GM19099 (cell line): ENCODE data around the gene ATP6V0E2.

Source experiments
- POLR2A ChIP-seq: IDR thresholded peaks from 3 replicates; pipeline ENCODE4 v1.6.1; 2011; ENCODE audit warnings: low read depth; ENCODE audit not compliant: insufficient read length; ENCODE audit errors: extremely low read depth

The ATP6V0E2 gene

DNA sequence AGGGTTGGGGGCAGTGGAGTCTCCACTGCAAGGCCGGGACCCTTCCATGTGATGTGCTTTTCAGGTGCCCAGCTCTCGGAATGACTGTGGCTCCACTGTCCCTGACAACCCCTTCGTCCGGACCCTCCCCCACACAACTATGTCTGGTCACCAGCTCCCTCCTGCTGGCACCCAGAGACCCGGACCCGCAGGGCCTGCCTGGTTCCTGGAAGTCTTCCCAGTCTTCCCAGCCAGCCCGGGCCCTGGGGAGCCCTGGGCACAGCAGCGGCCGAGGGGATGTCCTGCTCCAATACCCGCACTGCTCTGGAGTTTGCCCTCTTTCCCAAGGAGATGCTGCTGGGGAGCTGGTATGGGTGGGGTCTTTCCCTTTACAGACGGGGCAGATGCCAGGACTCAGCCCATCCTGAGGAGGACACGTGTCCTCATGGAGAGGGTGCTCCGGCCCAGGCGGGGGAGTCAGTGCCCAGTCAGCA, 5.5 kb downstream of the ATP6V0E2 start:
- TF ChIP-seq POLR2A, result no peak

DNA sequence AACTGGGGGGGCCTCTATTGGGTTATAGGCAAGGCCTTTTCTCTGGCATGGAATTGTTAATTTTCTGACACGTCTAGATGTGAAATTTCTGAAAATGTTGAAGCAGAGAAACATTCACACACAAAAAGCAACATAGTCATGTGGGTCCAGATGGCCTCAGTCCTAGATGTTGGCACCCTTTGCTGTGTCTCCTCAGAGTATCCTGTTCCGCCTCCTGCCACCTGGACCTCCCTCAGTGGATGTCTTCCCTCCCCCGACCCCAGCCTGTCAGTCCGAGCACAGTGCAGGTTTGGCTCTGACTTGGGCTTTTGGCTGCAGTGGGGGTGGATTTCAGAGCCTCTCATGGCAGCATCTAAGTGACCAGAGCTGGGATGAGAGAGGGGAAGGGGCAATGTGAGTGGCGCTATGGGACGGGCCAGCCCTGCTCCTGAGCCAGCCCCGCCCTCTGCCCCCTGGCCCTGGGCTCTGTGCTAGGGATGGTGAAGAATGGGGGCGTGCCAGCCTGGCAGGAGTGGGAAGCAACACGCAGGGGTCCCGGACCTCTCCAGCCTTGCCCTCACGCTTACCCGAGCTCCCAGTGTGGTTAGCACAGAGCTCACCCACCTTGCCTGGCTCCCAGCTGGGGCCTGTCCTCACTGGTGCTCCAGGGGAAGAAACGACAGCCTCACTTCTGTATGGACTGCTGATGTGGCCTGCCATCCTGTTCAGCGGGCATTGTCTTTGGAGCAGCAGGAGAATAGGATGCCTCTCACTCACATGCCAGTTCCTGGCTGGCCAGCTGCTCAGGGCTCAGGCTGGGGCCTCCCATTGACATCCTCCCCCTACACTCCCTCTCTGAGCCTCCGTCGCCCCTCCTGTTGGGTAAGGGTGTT, 6.2 kb downstream of the ATP6V0E2 start:
- no peak for TF ChIP-seq POLR2A

DNA sequence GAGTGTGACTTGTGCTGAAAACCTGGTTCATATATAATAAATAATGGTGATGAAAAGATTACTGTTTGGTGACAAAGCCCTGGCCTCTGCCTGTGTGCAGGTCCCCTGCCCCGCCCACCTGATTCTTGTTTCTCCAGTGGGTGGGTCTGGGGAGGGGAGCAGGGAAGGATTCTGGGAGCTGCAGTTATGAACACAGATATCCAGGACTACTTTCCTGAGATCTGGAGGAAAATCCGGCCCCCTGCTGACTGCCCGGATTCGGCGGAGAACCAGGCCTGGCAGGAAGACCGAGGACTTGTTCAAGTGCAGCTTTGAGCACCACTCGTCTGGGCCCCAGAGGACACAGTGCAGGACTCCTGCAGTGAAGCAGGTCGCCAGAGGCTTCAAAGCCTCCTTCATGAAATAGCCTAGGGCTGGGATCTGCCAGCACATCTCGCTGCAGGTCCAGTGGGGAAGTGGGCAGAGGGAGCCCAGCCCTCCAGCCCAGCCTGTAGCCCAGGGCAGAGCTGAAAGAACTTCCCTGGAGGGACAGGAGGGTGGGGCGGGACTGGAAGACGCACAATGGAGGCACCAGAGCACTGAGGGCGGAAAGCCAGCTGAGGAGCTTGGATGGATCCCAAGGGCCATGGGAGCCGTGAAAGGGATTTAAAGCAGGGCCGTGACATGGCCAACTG, 7.0 kb downstream of the ATP6V0E2 start:
- no peak for TF ChIP-seq POLR2A

DNA sequence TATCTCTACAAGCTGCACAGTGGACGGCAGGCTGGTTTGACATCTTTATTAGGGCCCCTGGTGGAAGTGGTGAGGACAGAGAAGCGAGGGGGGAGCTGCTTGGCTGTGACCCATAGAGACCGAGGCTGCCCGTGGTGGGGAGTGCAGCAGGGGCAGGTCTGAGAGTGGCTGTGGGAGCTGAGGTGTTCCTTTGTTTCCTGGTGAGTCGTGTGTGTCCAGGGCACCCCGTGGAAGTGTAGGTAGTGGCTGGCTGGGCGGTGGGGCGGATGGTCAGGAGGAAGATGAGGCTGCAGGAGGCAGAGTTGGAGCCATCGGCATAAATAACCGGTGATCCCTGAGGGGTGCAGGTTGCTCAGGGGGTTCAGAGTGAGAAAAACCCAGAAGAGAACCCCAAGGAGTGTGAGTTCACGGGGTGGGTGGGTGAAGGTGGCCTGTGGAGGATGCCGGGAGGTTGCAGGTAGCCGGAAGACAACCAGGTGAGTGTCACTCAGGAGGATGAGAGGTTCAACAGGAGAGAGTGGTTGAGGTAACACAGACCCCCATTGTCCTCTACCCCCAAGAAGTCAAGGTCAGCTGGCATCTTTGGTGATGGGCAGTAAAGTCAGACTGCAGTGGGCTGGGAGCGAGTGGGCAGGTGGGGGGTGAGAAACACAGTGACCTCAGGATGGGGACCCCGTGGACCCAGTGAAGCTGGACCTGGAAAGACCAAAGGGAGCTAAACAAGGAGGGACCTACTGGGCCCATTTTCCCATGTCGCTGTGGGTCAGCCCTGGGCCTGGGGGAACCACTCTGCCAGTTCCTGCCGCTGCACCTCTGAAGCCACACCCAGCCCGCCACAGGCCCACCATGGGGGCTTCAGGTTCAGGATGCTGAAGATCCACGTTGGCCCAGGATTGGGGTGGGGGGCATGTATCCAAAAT, 7.8 kb downstream of the ATP6V0E2 start:
- TF ChIP-seq POLR2A, result no peak

DNA sequence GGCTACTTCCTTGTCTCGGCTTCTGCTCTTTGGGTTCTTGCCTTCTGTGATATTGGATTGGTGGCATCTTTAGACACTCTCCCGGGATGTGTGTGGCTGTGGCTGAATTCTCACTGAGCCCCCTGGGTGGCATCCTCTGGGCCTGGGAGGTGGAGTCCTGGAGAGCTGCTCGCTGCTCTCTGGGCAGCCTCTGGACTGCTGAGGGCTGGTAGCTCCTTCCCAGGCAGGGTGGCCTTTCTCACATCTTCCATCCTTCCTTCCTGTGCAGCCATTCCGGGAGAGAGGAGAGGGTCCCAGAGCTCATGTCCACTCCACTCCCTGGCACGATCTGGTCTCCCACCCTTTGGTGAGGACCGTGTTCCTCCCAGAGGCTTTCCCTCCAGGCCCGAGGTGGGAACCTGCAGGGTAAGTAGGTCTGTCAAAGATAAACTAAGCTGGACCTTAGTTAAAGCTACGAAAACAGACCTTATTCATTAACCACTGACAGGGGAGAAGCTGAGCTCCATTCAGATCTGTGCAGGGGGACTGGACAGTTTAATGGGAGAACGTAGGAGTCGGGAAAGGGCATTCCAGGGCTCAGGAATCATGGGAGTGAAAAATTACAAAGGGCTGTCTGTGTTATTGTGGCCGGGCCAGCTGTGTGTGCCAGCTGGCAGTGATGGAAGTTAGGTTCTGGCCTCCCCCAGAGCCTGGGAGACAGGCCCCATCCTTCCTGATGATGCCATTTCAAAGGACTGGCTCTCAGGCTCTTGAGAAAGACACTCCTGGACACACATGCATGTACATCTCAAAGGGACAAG, 8.7 kb downstream of the ATP6V0E2 start:
- no peak for TF ChIP-seq POLR2A

DNA sequence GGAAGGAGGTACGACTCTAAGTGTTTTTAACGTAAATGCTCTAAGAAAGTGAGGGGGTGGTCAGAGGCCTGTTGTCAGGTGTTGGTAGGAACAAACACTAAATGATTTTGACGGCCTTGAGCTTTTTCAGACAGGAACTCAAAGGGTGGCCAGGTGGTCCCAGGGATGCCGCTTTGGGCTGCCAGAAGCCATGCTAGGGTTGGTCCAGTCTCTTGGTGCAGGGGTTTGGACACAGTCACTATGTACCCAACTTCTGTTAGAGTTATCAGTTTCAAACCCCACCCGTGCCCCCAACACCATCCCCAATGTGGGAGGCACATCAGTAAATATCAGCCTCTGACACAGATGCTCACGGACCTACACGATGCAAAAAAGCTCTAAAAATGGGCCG, 9.3 kb downstream of the ATP6V0E2 start:
- no peak for TF ChIP-seq POLR2A

DNA sequence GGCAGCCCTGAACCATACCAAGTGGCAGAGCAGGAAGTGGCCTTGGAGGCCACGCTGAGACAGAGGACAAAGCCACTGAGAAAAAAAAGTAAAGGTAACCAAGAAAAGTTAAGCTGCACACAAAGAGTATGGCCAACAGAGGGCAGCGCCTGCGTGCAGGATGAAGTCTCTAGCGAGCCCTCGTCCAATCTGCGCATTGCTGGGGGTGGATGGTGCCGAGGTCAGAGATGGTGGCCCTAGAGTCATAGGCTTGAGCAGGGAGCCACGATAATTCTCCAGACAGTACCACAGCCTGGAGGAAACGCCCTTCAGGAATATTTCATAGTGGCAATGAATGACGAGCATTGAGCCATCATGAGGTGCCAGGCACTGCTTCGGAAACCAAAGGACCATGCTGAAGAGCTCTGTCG, 9.7 kb downstream of the ATP6V0E2 start:
- no peak for TF ChIP-seq POLR2A

DNA sequence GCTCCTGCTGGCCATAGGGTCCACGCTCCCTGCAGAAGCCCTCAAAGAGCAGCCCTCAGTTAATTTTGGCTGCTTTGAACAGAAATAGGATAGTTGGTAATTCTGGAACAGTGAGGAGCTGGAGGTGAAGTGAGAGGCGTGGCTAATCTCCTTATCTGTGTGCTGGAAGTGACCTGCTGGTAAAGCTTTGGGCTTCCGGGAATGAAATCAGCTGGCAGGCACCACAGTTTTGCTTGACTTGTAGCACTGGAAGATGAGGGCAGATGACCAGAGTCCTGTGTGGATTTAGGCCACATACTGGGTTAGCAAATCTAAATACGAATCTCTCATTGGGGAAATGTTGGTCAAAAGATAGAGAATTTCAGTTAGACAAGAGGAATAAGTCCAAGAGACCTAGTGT, 10.2 kb downstream of the ATP6V0E2 start:
- no peak for TF ChIP-seq POLR2A

DNA sequence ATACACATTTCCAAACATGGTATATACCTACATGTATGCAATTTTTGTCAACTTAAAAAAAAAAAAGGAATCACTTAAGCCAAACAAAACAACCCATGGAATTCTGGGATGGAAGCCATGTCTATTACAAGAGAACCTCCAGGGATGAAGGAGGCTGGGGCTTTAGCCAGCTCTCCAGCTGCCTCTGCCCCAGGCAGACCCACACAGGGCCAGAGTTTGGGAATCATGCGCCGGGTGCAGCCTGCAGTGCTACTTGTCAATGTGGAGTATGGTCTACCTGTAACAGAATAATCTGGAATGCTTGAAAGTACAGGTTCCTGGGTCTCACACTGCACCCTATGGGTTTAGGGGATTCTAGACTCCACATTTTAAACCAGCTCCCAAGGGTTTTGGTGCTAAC, 10.8 kb downstream of the ATP6V0E2 start:
- TF ChIP-seq POLR2A, result no peak

DNA sequence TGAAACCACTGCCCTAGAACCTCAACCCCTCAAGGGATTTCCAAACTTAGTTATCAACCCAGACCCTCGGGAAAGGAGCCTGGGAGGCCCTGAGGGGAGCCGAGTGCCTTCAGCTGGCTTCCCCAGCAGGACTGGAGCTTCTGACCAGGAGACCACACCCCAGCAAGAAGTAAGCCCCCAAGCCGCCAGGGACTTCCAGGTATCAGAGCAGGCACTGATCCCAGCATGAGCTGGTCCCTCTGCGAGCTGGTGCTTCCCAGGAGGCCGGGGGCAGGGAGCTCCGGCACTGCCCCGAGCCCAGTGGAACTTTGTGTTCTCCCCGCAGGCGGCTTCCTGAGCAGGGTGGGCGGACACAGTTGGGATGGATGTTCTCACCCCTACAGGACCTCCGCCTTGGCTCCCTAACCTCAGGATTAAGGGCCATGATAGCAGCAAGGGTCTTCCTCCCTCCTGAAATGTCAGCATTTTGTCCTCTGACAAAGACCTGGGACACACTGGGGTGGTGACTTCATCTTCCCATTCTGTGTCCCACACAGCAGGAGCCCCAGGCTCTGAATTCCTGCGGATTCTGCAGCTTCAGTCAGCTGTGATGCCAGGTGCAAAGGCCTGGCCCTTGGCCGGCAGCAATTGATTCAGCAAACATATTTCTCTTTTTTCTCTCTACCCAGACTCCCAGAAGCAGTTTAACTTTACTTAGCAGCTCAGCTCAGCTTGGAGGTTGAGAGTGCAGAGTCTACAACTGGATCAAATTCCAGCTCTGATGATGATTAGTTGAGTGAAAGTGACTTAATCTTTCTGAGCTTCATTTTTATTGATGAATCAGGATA, 11.6 kb downstream of the ATP6V0E2 start:
- no peak for TF ChIP-seq POLR2A

DNA sequence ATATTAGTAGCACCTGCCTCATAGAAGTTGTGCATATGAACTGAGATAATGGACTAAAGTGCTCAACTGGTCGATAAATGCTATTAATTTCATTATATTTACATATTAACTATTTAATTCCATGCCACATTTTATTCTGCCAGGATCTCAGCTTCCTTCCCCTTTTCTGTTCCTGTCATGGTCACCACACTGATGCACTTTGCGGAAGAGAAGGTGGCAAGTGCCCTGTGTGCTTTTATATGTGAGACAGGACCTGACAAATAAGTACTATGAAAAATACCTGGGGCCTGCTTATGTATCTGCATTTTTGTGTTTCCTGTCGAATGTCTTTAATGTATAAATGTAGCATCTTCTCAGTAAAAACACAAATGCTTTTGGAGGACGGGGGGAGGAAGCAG, 12.2 kb downstream of the ATP6V0E2 start:
- no peak for TF ChIP-seq POLR2A

DNA sequence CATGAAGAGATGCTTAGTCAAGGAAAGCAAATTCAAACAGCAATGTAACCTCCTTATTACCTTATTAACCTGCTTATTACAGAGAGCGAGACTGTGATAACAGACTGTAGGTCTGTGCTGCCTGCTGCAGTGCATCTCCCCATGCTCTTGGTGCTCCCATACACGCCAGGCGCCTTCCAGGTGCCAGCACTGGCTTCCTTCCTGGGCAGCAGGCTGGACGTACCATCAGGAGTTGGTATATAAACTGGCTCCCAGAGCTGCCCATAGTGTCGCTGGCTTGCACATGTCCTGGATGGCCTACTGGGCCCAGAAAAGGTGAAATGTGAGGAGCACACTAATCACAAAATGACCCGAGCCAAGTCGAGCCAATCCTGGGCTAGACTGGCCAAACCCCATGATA, 13.5 kb downstream of the ATP6V0E2 start:
- no peak for TF ChIP-seq POLR2A
